ENCODE measurements around the gene MRPL55. TPM values are rescaled to one million over a fixed set of nuclear protein-coding genes. Genes with fewer than 3 reads are reported as not detected.

Gene MRPL55
- total RNA-seq (2021; fragmentation: NEBNext Ultra II Directional; extraction: Animal tissue kit (Norgen Biotek cat#: 25700)) = 10 to 100 TPM; 48.3 to 55.4 (median 49.6) TPM
- long read RNA-seq, transcript MRPL55-204 (4 exons, 661 nt) = major isoform, 14 of 59 reads
- long read RNA-seq, transcript MRPL55-203 (5 exons, 744 nt) = minor isoform, 8 of 59 reads
- long read RNA-seq, transcript MRPL55-201 (5 exons, 632 nt) = minor isoform, 5 of 59 reads
- long read RNA-seq, partial matches to known transcripts = 1 of 59 reads
- long read RNA-seq, other reads (novel, unspliced or antisense) = 18 of 59 reads

DNA sequence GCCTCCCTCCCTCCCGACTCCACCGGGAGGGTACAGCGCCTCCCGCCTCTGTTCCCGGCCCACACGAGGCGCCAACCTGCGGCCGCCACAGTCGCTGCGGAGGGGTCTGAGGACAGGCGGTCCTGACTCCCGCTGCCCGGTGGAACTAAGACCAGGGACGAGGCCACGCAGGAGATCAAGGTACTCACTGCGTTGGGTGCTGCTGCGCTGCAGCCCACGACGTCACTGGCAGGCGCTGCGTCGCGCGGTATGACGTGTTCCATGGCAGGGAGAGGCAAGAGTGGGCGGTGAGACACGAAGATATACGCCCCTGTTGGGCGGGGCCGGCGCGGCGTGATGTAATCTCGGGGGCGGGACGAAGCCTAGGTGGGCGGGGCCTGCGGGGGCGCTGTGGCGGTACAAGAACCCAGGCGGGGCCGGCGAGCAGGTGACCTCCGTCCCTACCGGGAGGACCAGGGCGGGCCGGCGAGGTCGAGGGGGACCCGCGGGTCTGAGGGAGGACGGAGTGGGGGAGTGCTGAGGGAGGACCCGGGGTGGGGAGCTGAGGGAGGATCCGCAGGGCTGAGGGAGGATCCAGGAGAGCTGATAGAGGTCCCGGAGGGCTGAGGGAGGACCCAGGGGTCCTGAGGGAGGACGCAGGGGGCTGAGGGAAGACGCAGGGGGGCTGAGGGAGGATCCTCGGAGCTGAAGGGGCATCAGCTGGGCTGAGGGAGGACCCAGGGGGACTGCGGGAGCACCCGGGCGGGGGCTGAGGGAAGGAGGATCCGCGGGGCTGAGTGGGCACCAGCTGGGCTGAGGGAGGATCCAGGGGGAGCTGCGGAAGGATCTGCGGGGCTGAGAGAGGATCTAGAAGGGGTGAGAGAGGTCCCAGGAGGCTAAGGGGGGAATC lies at the start of gene MRPL55:
MRPL55 (minus strand) TSS at position 227 of the 889 bp plus-strand sequence. CDS start 1,039 bp downstream, outside the sequence.
- H3K27ac Mint-ChIP-seq = peak within 1 kb of the TSS; percentile 82
- H3K4me1 Mint-ChIP-seq (ENCODE audit: low read depth) = peaks cover 23% of the 10 kb centered on the region

DNA sequence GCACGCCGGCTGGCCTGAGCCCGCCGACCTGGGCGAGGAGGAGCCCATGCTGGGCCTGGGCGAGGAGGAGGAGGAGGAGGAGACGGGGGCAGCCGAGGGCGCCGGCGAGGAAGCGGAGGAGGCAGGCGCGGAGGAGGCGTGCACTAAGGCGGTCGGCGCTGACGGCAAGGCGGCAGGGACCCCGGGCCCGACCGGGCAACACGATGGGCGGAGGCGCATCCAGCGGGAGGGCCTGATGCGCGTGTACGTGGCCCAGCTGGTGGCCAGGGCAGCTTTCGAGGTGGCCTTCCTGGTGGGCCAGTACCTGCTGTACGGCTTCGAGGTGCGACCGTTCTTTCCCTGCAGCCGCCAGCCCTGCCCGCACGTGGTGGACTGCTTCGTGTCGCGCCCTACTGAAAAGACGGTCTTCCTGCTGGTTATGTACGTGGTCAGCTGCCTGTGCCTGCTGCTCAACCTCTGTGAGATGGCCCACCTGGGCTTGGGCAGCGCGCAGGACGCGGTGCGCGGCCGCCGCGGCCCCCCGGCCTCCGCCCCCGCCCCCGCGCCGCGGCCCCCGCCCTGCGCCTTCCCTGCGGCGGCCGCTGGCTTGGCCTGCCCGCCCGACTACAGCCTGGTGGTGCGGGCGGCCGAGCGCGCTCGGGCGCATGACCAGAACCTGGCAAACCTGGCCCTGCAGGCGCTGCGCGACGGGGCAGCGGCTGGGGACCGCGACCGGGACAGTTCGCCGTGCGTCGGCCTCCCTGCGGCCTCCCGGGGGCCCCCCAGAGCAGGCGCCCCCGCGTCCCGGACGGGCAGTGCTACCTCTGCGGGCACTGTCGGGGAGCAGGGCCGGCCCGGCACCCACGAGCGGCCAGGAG lies 49.3 kb upstream of the MRPL55 start:
- DNase-seq = no peak
- TF ChIP-seq, protein P1, sequence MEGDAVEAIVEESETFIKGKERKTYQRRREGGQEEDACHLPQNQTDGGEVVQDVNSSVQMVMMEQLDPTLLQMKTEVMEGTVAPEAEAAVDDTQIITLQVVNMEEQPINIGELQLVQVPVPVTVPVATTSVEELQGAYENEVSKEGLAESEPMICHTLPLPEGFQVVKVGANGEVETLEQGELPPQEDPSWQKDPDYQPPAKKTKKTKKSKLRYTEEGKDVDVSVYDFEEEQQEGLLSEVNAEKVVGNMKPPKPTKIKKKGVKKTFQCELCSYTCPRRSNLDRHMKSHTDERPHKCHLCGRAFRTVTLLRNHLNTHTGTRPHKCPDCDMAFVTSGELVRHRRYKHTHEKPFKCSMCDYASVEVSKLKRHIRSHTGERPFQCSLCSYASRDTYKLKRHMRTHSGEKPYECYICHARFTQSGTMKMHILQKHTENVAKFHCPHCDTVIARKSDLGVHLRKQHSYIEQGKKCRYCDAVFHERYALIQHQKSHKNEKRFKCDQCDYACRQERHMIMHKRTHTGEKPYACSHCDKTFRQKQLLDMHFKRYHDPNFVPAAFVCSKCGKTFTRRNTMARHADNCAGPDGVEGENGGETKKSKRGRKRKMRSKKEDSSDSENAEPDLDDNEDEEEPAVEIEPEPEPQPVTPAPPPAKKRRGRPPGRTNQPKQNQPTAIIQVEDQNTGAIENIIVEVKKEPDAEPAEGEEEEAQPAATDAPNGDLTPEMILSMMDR (IDR thresholded peaks at IDR 0.05) = no peak
- Mint-ChIP-seq H3K27ac (no peak overlapping the region), H3K9me3 (no peaks in the 10 kb centered on the region), H3K4me3 (no peak overlapping the region), H3K4me1 (ENCODE audit: low read depth) (peaks cover 6% of the 10 kb centered on the region; the same call in 1 of the 2 replicates), H3K36me3 (ENCODE audit: low read depth) (no peaks in the 10 kb centered on the region), H3K27me3 (ENCODE audit: insufficient read depth) (no peaks in the 10 kb centered on the region; the same call in 1 of the 2 replicates)

More for the DNA sequence above, at the start of gene MRPL55:
- no peaks in the 10 kb centered on the region for H3K36me3 Mint-ChIP-seq (ENCODE audit: low read depth)
- peak; percentile 93 for DNase-seq
- TF ChIP-seq, protein P1 (IDR thresholded peaks at IDR 0.05) = peak; percentile 57
- H3K27me3 Mint-ChIP-seq (ENCODE audit: insufficient read depth) = peaks cover 6% of the 10 kb centered on the region
- peak within 1 kb of the TSS; percentile 92 for H3K4me3 Mint-ChIP-seq
- H3K9me3 Mint-ChIP-seq = no peaks in the 10 kb centered on the region

DNA sequence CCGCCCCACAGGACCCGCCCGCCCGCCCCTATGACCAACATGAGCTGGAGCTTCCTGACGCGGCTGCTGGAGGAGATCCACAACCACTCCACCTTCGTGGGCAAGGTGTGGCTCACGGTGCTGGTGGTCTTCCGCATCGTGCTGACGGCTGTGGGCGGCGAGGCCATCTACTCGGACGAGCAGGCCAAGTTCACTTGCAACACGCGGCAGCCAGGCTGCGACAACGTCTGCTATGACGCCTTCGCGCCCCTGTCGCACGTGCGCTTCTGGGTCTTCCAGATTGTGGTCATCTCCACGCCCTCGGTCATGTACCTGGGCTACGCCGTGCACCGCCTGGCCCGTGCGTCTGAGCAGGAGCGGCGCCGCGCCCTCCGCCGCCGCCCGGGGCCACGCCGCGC lies 48.6 kb upstream of the MRPL55 start:
- Mint-ChIP-seq H3K4me3 (no peak overlapping the region), H3K4me1 (ENCODE audit: low read depth) (peaks cover 6% of the 10 kb centered on the region; the same call in 1 of the 2 replicates), H3K27me3 (ENCODE audit: insufficient read depth) (no peaks in the 10 kb centered on the region; the same call in 1 of the 2 replicates), H3K36me3 (ENCODE audit: low read depth) (no peaks in the 10 kb centered on the region), H3K27ac (no peak overlapping the region), H3K9me3 (no peaks in the 10 kb centered on the region)
- no peak for DNase-seq
- TF ChIP-seq, protein P1 (IDR thresholded peaks at IDR 0.05) = no peak

DNA sequence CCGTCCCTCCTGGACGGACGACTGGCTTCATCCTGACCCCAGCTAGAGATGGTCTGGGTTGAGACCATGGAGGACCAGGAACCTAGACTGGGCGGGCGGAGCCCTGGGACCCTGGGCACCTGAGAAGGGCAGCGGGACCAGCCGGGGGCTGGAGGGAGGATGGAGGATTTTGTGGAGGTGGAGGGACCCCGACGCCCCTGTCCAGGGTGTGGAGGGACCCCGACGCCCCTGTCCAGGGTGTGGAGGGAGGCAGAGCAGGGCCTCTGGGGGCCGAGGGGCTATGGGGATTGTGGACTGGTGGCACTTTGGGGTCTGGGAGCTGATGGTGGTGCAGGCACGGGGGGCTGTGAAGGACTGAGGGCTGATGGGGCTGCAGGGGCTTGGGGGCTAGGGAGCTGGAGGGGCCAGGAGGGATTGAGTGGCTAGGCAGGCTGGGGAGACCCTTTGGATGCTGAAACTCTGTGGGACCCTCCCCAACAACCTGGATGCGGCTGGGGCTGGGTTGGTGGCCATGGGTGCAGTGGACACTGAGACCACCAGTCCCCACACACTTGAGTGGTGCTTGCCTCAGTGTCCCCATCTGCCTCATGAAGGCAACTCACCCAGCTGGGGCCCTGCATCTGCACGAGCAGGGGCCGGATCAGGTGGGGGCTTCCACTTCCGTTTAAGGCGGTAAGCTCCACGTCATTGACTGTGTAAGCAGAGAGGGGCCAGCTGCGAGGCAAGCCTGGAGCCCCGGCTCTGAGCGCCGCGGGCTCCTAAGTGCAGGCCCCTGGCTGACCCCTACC lies 48.0 kb upstream of the MRPL55 start:
- H3K27ac Mint-ChIP-seq = no peak overlapping the region
- TF ChIP-seq, protein P1 (IDR thresholded peaks at IDR 0.05) = no peak

More for the DNA sequence above, 48.0 kb upstream of the MRPL55 start:
- Mint-ChIP-seq H3K27me3 (ENCODE audit: insufficient read depth) (no peaks in the 10 kb centered on the region; the same call in 1 of the 2 replicates), H3K4me3 (no peak overlapping the region), H3K36me3 (ENCODE audit: low read depth) (no peaks in the 10 kb centered on the region), H3K4me1 (ENCODE audit: low read depth) (peaks cover 6% of the 10 kb centered on the region; the same call in 1 of the 2 replicates), H3K9me3 (no peaks in the 10 kb centered on the region)
- no peak for DNase-seq
